Heart right ventricle (tissue), 16 donors: ENCODE measurements around the gene SNRPD1. TPM values are rescaled to one million over a fixed set of nuclear protein-coding genes. Genes with fewer than 3 reads are reported as not detected.
"Not testable (repeated sequence)": the region's sequence is repeated elsewhere in the genome, so short reads cannot be mapped to it uniquely, and the experiment has no call there.

Experiments
- ATAC-seq, 8 donors: fragments of 200-7000 bp; cut with Tn5 transposase; one replicate each; pipeline ENCODE4 v1.9.1; 2020; ENCODE audit warnings: mild to moderate bottlenecking in 8 of 8, moderate library complexity in 8 of 8, moderate number of reproducible peaks in 1 of 8
- DNase-seq, 2 donors: peaks; one replicate each; pipeline ENCODE4 v3.0.0-alpha.2; 2020
- H3K27ac ChIP-seq, 10 donors: fragments of 200-600 bp; sonication (generic) in 2 of 10; one replicate each; pipeline versions ENCODE4 v1.5.0 to v1.8.0; 2020 to 2022; ENCODE audit warnings: mild to moderate bottlenecking in 3 of 10
- H3K27me3 ChIP-seq, 7 donors: fragments of 200-600 bp; one replicate each; pipeline ENCODE4 v1.8.0; 2021 to 2022; ENCODE audit warnings: mild to moderate bottlenecking in 2 of 7
- H3K36me3 ChIP-seq, 9 donors: fragments of 200-600 bp; sonication (generic) in 1 of 9; one replicate each; pipeline versions ENCODE4 v1.5.0 to v1.8.0; 2020 to 2022; ENCODE audit warnings: mild to moderate bottlenecking in 2 of 9
- H3K4me1 ChIP-seq, 9 donors: fragments of 200-600 bp; sonication (generic) in 1 of 9; one replicate each; pipeline versions ENCODE4 v1.5.0 to v1.8.0; 2020 to 2022; ENCODE audit warnings: mild to moderate bottlenecking in 4 of 9
- H3K4me3 ChIP-seq, 10 donors: fragments of 200-600 bp; sonication (generic) in 2 of 10; one replicate each; pipeline versions ENCODE4 v1.5.0 to v1.8.0; 2020 to 2022; ENCODE audit warnings: mild to moderate bottlenecking in 7 of 10, moderate library complexity in 2 of 10
- H3K9me3 ChIP-seq, 11 donors: fragments of 200-600 bp in 10 of 11; sonication (generic) in 2 of 11; one replicate each; pipeline versions ENCODE4 v1.5.0 to v1.8.0; 2013 to 2022; ENCODE audit warnings: mild to moderate bottlenecking in 2 of 11, control low read depth in 1 of 11, moderate library complexity in 1 of 11
- WGBS, 2 donors: extraction: QIAGEN DNeasy Blood & Tissue Kit; methylation state at CpG; one replicate each; pipeline ENCODE4 v1.1.7; 2013; ENCODE audit warnings: inconsistent platforms in 1 of 2; 5-methylcytosine and 5-hydroxymethylcytosine counted together
- intact Hi-C, 10 donors: fragments of 100-400 bp; cut with DNase I; formaldehyde crosslinking; loops; one replicate each; pipeline versions ENCODE4 v1.11.1 to v1.14.2; 2022
- long read RNA-seq, 3 donors: library from polyadenylated mRNA; unstranded; transcript quantifications; one replicate each; pipeline ENCODE4 v2.0.0, GENCODE V29; 2020 to 2021
- polyA plus RNA-seq, 2 donors: library from polyadenylated mRNA; stranded (reverse); fragments of 200-250 nt; gene quantifications; one replicate each; pipeline ENCODE4 v1.2.3, GENCODE V29; 2013
- total RNA-seq, 10 donors: library from RNA; stranded (reverse); fragmentation: NEBNext Ultra II Directional in 3 of 10; extraction: Animal tissue kit (Norgen Biotek cat#: 25700) in 3 of 10; gene quantifications; one replicate each; pipeline versions ENCODE4 v1.2.1 to v1.2.4, GENCODE V29; 2021 to 2023
- TF ChIP-seq, protein P1 (sequence below), 9 donors: fragments of 200-600 bp; sonication (generic) in 2 of 9; IDR thresholded peaks; one replicate each; pipeline versions ENCODE4 v1.5.0 to v1.8.0; 2021 to 2022; ENCODE audit warnings: antibody characterized with exemption in 9 of 9, mild to moderate bottlenecking in 5 of 9, moderate library complexity in 1 of 9
- donor health status: Arrhythmogenic right ventricular cardiomyopathy.
- donor health status: ischemic (EF 13 %, LVEDD 7.1; RV severe dilation, severe dysfunction).
- donor health status: healthy with polysubstance abuse.
- donor health status: DM: no; HTN: yes; CAD: no.
- donor health status: DM: no; HTN: no; CAD: no.
- donor health status: ischemic (EF 25% LVEDD 6.9; RV normal size, moderate dysfunction).
- donor health status: ischemic (EF 25% LVEDD 5.7; RV mildly dilated, moderate dysfunction).
- donor health status: healthy.
- donor health status: DM: yes; HTN: yes; CAD: no.
- donor health status: Ischemic cardiomyopathy.
- donor health status: ischemic (EF 35%, LVEDD 5.7; RV mildly dilated, moderate dysfunction).
- donor health status: nonischemic (EF 11% LVEDD 7.7; RV severe dilation, severe dysfunction).
- donor health status: DM: yes; HTN: yes; CAD: no.
- donor health status: PGD.
- donor health status: ischemic (EF 29% LVEDD 5.4; RV normal size, mild dysfunction).
- donor health status: nonischemic (EF 23%, LVEDD 6.1; RV moderate dilation, normal function).

SNRPD1 gene
- total RNA-seq: 10 to 100 TPM; 13.8 to 36.3 (median 19.1) TPM
- 10 to 100 TPM; 11.1 to 16.6 TPM for polyA plus RNA-seq
- long read RNA-seq, donor 1, full-length matches to known transcripts: 21 of 25 reads
- long read RNA-seq, donor 1, partial matches to known transcripts: 0 of 25 reads
- long read RNA-seq, donor 1, other reads (novel, unspliced or antisense): 4 of 25 reads
- long read RNA-seq, donor 2, full-length matches to known transcripts: 24 of 27 reads
- long read RNA-seq, donor 2, partial matches to known transcripts: 0 of 27 reads
- long read RNA-seq, donor 2, other reads (novel, unspliced or antisense): 3 of 27 reads
- long read RNA-seq, donor 3, full-length matches to known transcripts: 27 of 32 reads
- long read RNA-seq, donor 3, partial matches to known transcripts: 0 of 32 reads
- long read RNA-seq, donor 3, other reads (novel, unspliced or antisense): 5 of 32 reads

DNA sequence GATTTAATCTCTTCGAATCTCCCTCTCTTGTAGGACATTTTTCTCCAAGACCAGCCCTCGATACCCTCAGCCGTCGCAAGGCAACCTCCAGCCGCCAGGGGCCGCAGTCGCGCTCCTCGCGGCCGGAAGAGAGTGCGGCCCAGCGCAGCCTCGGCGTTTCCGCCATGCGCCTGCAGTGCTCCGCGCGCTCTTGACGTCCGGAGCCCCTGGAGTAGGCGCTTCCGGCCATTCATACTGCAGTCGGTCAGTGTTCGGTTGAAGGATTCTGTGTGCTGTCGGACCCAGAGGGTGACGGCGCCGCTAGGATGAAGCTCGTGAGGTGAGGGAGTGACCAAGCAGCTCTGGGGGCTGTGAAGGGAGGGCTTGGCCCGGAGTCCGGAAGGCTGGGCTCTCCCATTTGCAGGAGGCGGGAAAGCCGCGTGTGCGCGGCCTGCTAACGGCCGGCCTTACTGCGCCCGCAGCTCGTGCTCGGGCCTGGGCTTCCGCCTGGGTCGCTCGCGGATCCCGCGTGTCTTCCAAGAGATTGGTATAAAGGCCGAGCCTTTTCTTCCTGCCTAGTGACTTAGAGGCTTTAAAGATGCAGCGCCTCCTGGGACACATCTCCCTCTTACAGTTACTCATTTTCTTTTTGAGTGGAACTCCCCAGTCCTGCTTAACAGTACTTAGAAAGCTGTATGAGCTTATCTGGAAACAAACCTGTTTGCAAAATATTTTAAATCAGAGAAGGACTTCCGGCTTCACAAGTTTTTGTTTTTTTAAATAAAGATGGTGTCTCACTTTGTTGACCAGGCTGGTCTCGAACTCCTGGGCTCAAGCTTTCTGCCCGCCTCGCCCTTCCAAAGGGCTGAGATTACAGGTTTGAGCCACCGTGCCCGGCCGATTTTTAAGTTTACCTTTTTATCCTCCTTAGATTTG lies at the start of gene SNRPD1:
Gene SNRPD1, plus strand, starts transcription at position 190 of the 915 bp plus-strand sequence. Its CDS starts 116 bp downstream, at position 306.
- H3K9me3 ChIP-seq: no peaks in the 10 kb centered on the region
- TF ChIP-seq, protein P1, sequence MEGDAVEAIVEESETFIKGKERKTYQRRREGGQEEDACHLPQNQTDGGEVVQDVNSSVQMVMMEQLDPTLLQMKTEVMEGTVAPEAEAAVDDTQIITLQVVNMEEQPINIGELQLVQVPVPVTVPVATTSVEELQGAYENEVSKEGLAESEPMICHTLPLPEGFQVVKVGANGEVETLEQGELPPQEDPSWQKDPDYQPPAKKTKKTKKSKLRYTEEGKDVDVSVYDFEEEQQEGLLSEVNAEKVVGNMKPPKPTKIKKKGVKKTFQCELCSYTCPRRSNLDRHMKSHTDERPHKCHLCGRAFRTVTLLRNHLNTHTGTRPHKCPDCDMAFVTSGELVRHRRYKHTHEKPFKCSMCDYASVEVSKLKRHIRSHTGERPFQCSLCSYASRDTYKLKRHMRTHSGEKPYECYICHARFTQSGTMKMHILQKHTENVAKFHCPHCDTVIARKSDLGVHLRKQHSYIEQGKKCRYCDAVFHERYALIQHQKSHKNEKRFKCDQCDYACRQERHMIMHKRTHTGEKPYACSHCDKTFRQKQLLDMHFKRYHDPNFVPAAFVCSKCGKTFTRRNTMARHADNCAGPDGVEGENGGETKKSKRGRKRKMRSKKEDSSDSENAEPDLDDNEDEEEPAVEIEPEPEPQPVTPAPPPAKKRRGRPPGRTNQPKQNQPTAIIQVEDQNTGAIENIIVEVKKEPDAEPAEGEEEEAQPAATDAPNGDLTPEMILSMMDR (IDR thresholded peaks at IDR 0.05): peak; percentile 88 to 99 (median 95)
- DNase-seq: peak; percentile 87 to 90
- H3K4me1 ChIP-seq: peaks cover 3 to 23% (median 20%) of the 10 kb centered on the region in 9 donors
- H3K4me3 ChIP-seq: peak within 1 kb of the TSS; percentile 58 to 97 (median 77)
- WGBS, 2 donors: 0 to 1% methylated on average over 59 of the region's 59 CpGs
- no peaks in the 10 kb centered on the region for H3K27me3 ChIP-seq
- H3K36me3 ChIP-seq: peaks cover 0 to 31% (median 11%) of the 10 kb centered on the region in 9 donors
- intact Hi-C loops: loop anchor here in 2 of 10 donors (10.0 kb wide), 2 partner anchors 92 to 242 kb away; partner anchors contain the start of gene ABHD3 (in 2 of the 2)
- H3K27ac ChIP-seq: peak within 1 kb of the TSS; percentile 16 to 93 (median 82)
- peak; percentile 99 to 100 (median 99) for ATAC-seq

DNA sequence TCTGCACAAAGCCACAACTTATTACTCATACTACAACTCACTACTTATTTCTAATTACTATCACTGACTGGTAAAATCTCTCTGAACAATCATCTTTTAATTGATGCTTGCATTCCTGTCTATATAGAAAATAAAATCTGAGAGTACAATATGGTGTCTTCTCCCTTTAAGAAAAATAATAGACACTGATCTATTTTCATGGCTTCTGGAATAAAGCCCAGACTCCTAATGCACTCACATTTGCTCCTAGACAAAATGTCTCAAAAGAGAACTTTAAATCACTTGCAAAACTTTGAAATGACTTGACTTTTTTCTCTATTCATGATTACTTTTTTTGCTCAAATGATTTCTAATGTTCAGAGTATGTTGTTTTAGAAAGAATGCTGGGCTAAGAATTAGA lies 40.3 kb upstream of the SNRPD1 start:
- DNase-seq (no peak), ATAC-seq (no peak)
- Histone ChIP-seq H3K27ac (no peak overlapping the region), H3K4me1 (peaks cover 0 to 11% (median 0%) of the 10 kb centered on the region in 9 donors), H3K36me3 (peaks cover 0 to 100% (median 22%) of the 10 kb centered on the region in 9 donors), H3K9me3 (no peaks in the 10 kb centered on the region), H3K4me3 (no peak overlapping the region), H3K27me3 (no peaks in the 10 kb centered on the region)
- intact Hi-C loops: no loop called here
- TF ChIP-seq, protein P1 (IDR thresholded peaks at IDR 0.05): no peak

DNA sequence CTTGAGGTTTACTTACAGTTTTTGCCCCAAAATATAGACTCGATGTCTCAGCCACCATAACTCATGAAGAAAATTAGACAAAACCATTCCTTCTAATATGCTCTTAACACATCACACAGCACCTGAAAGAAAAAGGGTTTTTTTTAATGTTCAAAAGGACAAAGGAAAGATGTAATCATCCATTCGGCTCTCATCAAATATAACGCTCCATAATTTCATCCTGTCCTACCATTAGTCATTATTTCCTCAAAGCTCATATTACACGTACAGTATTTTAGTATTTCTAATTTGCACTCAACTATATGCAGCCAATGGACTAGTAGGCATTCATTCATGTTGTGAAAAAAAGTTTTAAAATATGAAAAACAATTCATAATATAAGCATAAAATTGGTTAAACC lies 36.5 kb upstream of the SNRPD1 start:
- DNase-seq: no peak
- TF ChIP-seq, protein P1 (IDR thresholded peaks at IDR 0.05): no peak
- Histone ChIP-seq H3K9me3 (no peaks in the 10 kb centered on the region), H3K27me3 (no peaks in the 10 kb centered on the region), H3K4me1 (peaks cover 0 to 11% (median 0%) of the 10 kb centered on the region in 9 donors), H3K27ac (no peak overlapping the region), H3K36me3 (peaks cover 0 to 87% (median 22%) of the 10 kb centered on the region in 9 donors), H3K4me3 (no peak overlapping the region)
- 95 to 97% methylated on average over 4 of the region's 4 CpGs for WGBS, 2 donors
- intact Hi-C loops: no loop called here
- ATAC-seq: no peak

DNA sequence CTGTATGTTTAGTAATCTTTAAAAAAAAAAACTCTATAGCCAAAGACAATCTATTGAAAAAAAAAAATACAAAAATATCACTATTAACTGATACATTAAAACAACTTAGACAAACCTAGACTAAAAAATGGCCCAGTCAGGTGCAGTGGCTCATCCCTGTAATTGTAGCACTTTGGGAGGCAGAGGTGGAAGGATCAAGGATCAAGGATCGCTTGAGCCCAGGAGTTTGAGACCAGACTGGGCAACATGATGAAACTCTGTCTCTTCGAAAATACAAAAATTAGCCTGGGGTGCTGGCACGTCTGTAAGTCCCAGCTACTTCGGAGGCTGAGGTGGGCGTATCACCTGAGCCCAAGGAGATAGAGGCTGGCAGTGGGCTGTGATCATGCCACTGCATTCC lies 27.7 kb upstream of the SNRPD1 start:
- peaks cover 0 to 11% (median 0%) of the 10 kb centered on the region in 11 donors for H3K9me3 ChIP-seq
- H3K27ac ChIP-seq: no peak overlapping the region
- peaks cover 0 to 45% (median 0%) of the 10 kb centered on the region in 9 donors for H3K36me3 ChIP-seq
- H3K4me1 ChIP-seq: peaks cover 0 to 3% (median 0%) of the 10 kb centered on the region in 9 donors
- intact Hi-C loops: no loop called here
- ATAC-seq: no peak
- H3K4me3 ChIP-seq: no peak overlapping the region
- WGBS, 2 donors: 90 to 93% methylated on average over 5 of the region's 5 CpGs
- no peaks in the 10 kb centered on the region for H3K27me3 ChIP-seq
- TF ChIP-seq, protein P1 (IDR thresholded peaks at IDR 0.05): no peak
- no peak for DNase-seq

DNA sequence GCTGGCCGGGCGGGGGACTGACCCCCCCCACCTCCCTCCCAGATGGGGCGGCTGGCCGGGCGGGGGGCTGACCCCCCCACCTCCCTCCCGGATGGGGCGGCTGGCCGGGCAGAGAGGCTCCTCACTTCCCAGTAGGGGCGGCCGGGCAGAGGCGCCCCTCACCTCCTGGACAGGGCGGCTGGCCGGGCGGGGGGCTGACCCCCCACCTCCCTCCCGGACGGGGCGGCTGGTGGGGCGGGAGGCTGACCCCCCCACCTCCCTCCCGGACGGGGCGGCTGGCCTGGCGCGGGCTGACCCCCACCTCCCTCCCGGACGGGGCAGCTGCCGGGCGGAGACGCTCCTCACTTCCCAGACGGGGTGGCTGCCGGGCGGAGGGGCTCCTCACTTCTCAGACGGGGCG lies 19.8 kb upstream of the SNRPD1 start:
- intact Hi-C loops: loop anchor here in 1 of 10 donors (10.0 kb wide), 1 partner anchor 58 kb away; no protein-coding TSS in a partner anchor
- 98 to 99% methylated on average over 13 to 23 of the region's 33 CpGs for WGBS, 2 donors

More for the DNA sequence above, 19.8 kb upstream of the SNRPD1 start:
- not testable (repeated sequence) for H3K9me3 ChIP-seq, ATAC-seq, H3K27me3 ChIP-seq, H3K4me3 ChIP-seq, H3K36me3 ChIP-seq, H3K27ac ChIP-seq, DNase-seq
- peaks cover 0 to 12% (median 3%) of the 10 kb centered on the region in 9 donors for H3K4me1 ChIP-seq
